Measurements from ENCODE around the gene DYNLT2B. TPM values are rescaled to one million over a fixed set of nuclear protein-coding genes. Genes with fewer than 3 reads are reported as not detected.

The DYNLT2B gene
- total and polyA plus RNA-seq, 2 donors (not counting 3 experiments of a cell fraction or from before 2014, with no cell fraction given) = 9.2 to 13.9 TPM

DNA sequence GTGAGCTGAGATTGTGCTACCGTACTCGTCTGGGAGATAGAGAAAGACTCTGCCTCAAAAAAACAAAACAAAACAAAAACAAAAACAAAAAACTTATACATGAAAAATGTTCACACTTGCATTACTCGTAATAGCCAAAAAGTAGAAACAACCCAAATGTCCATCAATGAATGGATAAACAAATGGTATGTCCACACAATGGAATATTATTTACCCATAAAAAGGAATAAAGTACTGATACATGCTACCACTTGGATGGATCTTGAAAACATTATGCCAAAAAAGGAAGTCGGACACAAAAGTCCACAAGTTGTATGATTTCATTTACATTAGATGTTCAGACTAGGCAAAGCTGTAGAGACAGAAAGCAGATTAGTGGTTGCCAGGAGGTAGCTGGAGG, 57.3 kb downstream of the DYNLT2B start:
- CTCF ChIA-PET = no interaction called here
- no peaks in the 10 kb centered on the region for H3K4me1 ChIP-seq (ENCODE audit: control insufficient read depth, extremely low read depth, insufficient read depth, low read length)

More for the DNA sequence above, 57.3 kb downstream of the DYNLT2B start:
- TF ChIP-seq MYC (IDR thresholded peaks at IDR 0.05; ENCODE audit: low read depth, low read length) = no peak
- TF ChIP-seq FOS (IDR thresholded peaks at IDR 0.05; ENCODE audit: borderline replicate concordance, insufficient read depth, low read length) = no peak
- no peak for TF ChIP-seq EZH2 (IDR thresholded peaks at IDR 0.05; ENCODE audit: borderline replicate concordance, low read depth, low read length, severe bottlenecking)
- TF ChIP-seq GATA2 (IDR thresholded peaks at IDR 0.05; ENCODE audit: insufficient read depth, insufficient read length, low read depth, low read length) = no peak
- TF ChIP-seq POLR2A (IDR thresholded peaks at IDR 0.05; ENCODE audit: low read depth, low read length) = no peak
- no peak for TF ChIP-seq POLR2AphosphoS5 (IDR thresholded peaks at IDR 0.05; ENCODE audit: insufficient read depth, low read depth, low read length)
- TF ChIP-seq, protein P1, sequence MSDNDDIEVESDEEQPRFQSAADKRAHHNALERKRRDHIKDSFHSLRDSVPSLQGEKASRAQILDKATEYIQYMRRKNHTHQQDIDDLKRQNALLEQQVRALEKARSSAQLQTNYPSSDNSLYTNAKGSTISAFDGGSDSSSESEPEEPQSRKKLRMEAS (IDR thresholded peaks at IDR 0.05; ENCODE audit: insufficient read depth, insufficient read length) = no peak
- no peak for TF ChIP-seq CTCF (IDR thresholded peaks at IDR 0.05; ENCODE audit: extremely low read depth in 1 of 2, insufficient read depth in 1 of 2, low read depth in 1 of 2, low read length in 2 of 2)
- TF ChIP-seq JUN (IDR thresholded peaks at IDR 0.05; ENCODE audit: borderline replicate concordance, insufficient read depth, insufficient read length, low read depth) = no peak
- no TSS peak for BruUV-seq (replicated peaks)
- Histone ChIP-seq H3K9me1 (replicated peaks; ENCODE audit: control insufficient read depth, extremely low read depth, insufficient read depth, low read length) (no peaks in the 10 kb centered on the region), H3K9ac (replicated peaks; ENCODE audit: extremely low read depth, insufficient read depth, low read length) (no peak overlapping the region), H2AFZ (ENCODE audit: low read depth, low read length) (no peak overlapping the region), H3K79me2 (ENCODE audit: control insufficient read depth, insufficient read depth, low read length) (peaks cover 21% of the 10 kb centered on the region), H3K9me3 (replicated peaks; ENCODE audit: control insufficient read depth, insufficient read depth, low read length) (no peaks in the 10 kb centered on the region), H4K20me1 (replicated peaks; ENCODE audit: control insufficient read depth, extremely low read depth, insufficient read depth, low read length) (no peaks in the 10 kb centered on the region), H3K4me3 (replicated peaks in 1 of 3; ENCODE audit: insufficient read depth in 1 of 3, low read depth in 1 of 3, low read length in 3 of 3) (no peak overlapping the region), H3K4me2 (ENCODE audit: insufficient read depth, low read length) (no peak overlapping the region), H3K27ac (ENCODE audit: insufficient read depth, low read depth, low read length) (no peak overlapping the region), H3K36me3 (ENCODE audit: control insufficient read depth in 2 of 2, extremely low read depth in 1 of 2, insufficient read depth in 2 of 2, low read length in 2 of 2) (peaks cover 0 to 1% of the 10 kb centered on the region in 2 experiments), H3K27me3 (ENCODE audit: control insufficient read depth in 2 of 2, insufficient read depth in 2 of 2, low read length in 2 of 2) (no peaks in the 10 kb centered on the region)
- dilution Hi-C loops (cut with MboI; ENCODE audit: extremely low pct_ligation_motif_present, low sequenced_read_pairs) = no loop called here
- FAIRE-seq (no peak), DNase-seq (ENCODE audit: low read depth, low spot score) (no peak)
- intact Hi-C loops (cut with micrococcal nuclease) = no loop called here
- POLR2A ChIA-PET = no interaction called here
